GM04504 (cell line): Measurements from ENCODE around the gene BAG5.
"Not testable (repeated sequence)": the region's sequence is repeated elsewhere in the genome, so short reads cannot be mapped to it uniquely, and the experiment has no call there.

Experiments used
- DNase-seq: peaks from one replicate; pipeline ENCODE4 v3.0.0-alpha.2; 2012; ENCODE audit warnings: low read depth

The BAG5 gene

DNA sequence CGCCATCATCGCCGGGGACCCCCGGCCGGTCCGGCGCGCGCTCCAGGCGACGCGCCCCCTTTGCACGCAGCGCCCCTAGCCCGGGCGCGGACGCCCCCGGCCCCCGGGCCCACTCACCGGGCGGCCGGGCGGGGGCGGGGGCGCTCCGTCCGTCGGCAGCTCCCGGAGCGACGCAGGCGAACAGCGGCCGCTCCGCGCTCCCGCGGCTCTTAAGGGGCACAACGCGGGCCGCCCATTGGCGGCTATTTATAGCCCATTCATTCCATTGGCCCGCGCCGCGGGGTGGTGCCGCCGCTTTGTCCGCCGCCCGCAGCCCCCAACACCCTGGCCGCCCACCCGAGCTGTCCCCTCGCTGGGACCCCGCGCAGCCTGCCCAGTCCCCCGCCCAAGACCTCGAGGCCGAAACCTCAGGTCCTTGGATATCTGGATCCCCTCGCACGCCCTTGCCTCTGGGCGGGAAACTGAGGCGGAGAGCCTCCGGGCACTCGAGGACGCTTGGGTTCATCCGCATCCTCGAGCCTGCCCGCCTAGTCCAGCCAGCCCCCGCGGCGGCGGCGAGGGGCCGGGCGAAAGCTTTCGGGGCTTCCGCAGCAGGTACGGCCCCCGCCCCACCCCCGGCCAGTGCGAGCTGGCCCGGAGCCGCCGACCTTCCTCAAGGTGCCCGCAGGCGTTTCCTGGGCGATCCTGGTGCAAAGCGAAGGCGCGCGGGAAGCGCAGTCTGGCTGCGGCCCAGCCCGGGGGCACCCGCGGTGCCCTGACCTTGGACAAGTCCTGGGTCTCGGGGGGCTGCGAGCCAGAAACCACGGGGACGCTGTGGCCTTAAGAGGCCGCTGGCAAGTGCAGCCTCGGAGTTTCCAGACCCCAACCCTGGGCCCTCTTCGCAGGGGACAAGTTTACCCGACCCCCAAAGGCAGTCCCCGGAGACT lies 39.5 kb downstream of the BAG5 start, which contains the start of gene CKB:
Gene CKB (minus strand): TSS at position 182 of the 926 bp plus-strand sequence. CDS start 337 bp downstream, outside the sequence.
- DNase-seq, result no peak

DNA sequence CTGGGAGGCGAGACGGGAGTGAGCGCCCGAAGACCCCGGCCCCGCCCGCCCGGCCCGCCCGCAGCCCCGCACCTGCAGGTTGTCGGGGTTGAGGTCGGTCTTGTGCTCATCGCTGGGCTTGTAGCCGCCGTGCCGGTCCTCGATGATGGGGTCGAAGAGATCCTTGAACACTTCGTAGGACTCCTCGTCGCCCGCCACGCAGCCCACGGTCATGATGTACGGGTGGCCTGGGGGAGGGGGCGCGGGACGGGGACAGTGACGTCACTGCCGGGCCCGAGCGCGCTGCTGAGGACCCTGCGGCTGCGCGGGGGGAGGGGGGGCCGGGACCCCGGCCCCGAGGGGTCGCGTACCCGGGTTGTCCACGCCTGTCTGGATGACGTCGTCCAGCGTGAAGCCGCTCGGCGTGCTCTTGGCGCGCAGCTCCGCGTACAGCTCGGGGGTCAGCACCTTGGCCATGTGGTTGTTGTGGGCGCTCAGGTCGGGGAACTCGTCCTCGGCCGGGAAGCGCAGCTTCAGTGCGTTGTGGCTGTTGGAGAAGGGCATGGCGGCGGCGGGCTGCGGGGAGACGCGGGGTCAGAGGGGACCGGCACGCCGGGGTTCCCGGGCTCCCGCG lies 40.4 kb downstream of the BAG5 start:
- no peak for DNase-seq

DNA sequence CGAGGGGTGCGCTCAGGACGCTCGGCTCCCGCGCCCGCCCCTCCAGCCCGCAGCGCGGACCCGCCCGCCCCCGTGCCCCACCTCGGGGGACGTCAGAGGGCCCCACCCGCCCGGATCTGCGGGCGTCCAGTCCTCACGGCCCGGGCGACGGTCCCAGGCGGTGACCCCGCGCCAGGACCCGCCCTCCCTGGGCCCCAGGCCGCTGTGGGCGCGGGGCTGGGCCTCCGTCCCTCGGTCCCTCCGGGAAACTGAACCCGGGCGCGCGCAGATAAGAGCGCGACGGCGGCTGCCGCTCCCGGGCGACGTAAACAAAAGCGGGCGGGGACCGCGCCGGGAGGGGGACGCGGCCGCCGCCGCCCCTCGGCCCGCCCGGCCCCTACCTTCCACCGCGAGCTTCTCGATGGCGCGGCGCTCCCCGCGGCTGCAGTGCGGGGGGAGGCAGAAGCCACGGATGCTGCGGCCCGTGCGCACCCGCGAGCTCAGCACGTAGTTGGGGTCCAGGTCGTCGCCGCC lies 41.0 kb downstream of the BAG5 start:
- no peak for DNase-seq

DNA sequence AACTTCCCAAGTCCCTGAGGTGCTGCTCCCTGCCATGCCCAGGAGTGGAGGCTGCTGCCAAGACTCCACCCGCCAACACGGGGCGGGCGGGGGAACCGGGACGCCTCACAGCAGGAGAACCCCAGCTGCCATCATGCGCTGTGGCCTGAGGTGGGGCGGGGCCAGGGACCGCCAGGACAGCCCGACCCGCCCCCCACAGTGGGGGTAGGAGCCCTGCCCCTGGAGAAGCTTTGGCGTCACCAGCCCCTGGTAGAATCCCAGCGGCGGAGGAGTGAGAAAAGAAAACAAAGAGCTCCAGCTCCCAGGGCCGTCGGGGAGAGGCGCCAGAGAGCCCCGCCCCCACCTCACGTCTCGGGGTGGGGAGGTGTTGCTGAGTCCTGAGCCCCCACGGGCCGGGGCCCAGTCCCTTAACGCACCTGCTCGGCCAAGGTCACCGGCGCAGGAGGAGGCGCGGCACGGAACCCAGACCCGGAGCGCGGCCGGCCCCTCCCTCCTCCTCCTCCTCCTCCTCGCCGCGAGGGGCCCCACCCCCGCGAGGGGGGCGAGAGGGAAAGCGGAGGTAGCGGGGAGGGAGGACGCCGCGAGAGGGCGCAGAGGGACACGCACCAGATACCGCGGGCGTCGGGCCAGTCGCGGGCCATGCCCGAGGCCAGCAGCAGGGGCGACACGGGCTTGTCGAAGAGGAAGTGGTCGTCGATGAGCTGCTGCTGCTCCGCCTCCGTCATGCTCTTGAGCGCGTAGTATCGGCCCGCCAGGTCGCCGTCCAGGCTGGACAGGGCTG lies 41.6 kb downstream of the BAG5 start:
- no peak for DNase-seq

DNA sequence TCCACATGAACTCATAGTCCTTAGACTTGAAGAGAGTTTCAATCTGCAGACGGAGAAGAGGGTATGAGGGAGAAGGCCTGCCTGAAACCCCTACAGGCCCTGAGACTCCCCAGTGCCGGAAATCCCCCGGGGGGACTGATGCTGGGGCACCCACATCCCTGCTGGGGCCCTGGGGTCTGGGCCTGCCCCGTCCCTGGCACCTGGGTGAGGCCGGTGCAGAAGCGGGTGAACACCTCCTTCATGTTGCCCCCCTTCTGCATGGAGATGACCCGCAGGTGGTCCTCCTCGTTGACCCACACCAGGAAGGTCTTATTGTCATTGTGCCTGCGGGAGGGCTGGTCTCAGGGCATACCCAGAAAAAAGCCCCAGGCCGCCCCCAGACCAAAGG lies 42.2 kb downstream of the BAG5 start:
- no peak for DNase-seq

DNA sequence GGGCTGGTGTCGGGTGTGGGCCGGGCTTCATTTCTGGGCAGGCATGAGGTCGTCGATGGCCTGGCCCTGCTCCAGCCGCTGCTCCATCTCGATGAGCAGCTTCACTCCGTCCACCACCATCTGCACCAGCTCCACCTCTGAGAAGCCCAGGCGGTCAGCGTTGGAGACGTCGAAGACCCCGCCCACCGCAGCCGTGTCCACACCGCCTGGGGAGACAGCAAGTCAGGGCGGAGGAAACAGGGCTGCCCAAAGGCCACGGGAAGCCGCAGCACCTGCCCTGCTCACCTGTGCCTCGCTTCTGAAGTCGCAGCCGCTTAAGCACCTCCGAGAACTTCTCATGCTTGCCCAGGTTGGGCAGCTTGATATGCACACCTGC lies 42.6 kb downstream of the BAG5 start:
- no peak for DNase-seq

DNA sequence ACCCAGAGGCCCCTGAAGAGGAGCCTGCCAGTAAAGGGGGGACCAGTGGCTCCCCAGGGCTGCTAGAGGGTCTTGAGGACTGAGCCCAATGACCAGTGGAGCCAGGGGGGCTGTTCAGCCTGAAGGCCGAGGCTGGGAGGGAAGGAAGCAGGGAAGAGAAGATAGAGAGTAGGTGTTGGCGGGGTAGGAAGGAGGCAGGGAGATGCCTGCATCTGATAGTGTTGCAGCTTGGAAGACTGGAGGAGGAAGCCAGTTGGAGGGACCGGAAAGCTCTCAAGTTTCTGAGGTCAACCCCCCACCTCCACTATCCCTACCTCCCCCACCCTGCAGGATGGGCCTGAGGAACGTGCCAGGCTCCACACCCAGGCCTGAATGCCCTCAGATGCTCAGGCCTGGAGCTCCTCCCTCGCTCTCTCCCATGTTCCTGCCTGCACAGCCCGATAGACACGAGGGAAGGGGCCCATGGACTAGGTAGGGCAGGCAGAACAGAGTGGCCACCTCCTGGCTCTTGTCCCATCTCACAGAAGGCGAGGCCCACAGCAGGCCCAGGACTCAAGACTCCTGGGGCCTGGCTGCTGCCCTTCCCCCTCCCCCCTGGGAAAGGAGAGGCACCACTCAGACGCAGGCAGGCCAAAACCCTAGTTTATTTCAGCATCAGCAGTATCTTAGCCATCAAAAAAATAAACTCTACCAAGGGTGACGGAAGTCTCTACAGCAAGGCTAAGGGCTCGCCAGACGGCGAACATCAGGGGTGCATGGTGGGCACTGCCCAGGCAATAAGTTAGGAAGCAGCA lies 43.2 kb downstream of the BAG5 start:
- DNase-seq, result no peak

DNA sequence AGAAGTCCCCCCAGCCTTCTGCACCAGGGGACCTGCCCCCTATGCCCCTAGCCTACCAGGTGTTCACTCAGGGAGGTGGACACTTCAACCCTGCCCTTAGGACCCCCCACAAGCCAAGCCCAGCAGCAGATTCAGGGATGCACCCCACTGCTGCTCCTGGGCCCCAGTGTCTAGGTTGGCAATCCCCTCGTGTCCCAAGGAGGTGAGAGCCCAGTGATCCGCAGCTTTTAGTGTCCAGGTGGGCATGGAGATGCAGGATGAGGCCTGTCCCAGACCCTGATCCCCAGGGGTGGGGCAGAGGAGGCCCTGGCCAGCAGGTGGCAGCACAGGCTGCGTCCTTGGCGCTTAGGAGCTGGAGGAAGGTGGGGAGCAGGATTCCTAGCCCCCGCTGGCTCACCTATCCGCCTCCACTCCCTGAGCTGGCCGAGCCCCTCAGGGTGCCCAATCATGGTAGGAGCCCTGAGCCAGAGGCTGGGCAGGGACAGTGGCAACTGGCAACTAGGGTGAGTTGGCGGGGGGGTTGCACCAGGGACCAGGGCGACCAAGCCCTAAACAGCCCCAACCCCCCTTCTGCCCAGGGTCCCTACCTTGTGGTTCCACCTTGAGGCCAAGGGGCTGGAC lies 43.9 kb downstream of the BAG5 start:
- DNase-seq, result no peak

DNA sequence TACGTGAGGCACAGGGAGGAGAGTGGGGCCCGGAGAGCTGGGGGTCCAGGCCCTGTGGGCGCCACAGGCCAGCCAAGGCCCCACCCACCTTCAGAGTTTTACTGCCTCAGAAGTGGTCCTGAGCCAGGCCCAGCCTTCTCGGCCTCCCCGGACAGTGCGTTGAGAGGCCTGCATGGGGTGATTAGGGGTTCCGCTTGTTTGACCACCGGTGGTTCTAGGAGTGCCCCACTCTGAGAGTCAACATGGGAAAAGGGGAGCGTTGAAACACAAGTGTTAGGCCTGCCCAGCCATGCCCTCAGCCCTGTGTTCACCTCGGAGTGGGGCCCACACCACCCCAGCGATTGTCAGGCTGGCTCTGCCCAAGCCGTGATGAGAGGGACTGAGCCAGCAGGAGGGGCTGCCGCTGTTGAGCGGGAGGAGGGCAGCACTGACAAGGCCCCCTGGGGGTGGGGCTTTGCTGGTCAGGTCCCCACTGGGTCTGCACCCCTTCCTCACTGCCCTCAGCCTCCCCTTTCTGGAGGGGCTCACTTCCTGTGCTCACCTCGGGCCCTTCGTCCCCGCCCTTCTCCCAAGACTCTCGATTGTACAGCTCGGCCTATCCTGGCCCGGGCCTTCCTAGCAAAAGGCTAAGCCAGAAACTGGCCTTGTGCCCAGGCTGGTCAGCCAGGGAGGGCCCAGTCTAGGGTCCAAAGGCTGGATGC lies 44.6 kb downstream of the BAG5 start:
- DNase-seq, result no peak

DNA sequence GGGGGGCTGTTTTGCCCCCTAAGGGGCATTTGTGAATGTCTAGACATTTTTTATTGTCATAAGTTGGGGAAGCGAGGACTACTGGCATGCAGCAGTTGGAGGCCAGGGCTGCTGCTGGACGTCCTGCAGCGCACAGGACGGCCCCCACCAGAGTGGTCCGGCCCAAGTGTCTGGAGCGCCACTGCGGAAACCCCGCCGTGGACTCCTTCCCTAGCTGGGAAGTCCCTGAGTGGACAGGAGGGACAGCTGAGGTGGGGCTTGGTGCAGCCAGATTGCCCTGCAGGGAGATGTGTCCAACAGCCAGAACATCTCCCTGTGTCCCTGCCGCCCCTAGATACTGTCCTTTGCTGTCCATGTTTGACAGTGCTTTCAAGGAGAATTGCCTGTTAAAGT lies 45.3 kb downstream of the BAG5 start:
- no peak for DNase-seq

DNA sequence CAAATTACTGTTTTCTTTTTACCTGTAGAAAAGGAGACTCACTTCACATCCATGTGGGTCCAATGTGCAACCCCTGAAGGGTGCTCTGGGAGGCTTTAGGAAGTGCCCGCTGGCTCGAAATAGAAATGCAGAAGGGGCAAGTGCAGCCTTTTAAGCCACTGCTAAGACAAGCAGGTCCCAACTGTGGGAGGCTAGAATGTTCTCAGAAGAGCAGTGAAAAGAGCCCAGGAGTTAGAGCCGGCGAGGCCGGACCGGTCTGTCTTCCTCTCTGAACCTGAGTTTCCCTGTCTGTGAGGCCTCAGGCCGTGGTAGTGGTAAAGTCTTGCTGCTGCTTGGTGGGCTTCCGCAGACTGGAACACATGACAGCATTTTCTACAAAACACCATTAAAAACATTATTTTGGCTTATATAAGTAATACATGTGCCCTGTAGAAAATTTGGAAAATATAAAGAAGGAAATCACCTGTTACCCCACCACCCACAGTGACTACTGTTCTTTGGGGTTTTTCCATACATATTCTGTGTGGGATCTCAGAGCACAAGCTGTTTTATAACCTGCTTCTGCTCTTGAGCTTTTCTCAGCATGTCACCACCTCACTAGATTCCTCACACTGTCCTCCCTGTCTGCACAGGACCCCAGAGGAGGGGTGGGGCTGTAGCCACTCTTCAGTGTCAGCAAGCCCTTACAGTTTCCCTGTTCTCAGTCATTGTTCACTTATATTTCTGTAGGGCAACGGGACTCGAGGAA lies 45.9 kb downstream of the BAG5 start:
- DNase-seq, result no peak

DNA sequence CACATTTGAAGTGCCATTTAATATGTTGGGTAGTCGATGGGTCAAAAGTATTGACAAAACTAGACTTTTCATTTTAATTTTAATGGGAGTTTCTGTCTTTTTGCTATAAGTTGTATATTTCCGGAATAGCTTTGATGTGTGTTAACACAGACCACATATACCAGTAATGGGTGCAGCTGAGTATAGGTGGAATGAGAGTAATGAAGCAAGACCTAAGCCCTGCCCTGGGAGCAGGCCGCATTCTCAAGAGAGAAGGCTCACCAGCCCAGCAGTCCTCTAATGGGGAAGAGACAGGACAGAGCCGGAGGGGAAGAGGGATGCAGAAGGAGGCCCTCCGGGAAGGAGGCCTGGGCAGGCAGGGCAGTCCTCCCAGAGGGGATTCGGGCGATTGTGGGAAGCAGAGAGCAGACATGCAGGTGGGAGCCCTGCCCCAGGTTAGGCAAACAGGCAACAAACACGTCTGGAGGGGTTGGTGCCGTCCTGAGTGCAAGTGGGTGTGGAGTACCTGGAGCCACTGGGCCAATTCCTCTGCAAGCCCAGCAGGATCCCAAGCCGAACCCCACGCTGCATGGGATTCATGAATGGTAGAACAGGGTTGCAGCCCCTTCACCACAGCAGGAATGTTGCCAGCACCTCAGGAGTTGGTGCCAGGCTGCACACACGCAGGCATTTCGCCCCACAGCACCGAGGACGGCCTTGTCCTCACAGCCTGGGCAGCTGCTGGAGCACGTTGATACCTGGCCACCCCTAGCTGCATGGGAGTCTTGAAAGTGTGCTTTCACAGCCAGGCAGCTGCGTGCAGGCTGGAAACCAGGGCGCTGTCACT lies 47.6 kb downstream of the BAG5 start:
- DNase-seq, result no peak

DNA sequence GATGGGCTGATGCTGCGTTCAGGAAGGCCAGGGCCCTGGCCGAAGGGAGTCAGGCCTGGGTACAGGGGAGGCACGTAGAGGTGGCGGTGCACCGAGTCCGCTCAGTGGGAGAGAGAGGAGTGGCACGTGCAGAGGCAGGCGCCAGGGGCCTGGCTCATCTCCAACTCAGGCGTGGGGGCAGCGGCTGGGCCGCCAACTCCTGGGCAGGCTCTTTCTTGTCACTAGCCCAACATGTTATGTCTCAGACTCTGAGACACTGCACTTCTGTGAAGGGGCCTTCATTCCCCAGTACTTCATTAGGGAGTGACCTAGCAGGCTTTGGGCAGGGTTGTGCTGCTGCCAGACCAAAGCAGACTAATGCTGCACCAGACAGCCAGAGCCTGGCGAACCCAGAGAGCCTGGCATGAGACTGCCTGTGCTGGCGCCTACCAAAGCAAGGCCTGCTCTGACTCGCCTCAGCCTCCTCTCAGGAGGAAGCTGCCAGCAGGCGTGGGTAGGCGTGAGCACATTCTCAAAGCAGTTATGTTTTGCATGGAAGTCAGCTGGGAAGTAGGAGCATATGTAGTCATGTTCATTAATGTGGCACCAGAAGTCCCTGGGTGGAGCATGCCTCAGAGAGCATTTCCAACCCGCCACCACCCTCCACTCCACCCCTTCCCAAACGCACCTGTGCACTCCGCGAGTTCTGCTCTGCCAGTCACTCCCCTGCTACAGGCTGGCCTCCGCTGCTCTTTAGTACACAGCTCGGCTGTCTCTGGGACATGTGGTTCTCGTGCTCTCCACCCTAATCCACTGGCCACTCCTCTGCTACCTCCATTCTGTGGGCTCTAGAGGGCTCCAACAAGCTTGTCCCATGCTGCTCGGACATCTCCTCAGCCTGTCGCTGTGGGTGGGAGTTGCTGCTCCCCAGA lies 49.5 kb downstream of the BAG5 start:
- DNase-seq, result peak; percentile 66

DNA sequence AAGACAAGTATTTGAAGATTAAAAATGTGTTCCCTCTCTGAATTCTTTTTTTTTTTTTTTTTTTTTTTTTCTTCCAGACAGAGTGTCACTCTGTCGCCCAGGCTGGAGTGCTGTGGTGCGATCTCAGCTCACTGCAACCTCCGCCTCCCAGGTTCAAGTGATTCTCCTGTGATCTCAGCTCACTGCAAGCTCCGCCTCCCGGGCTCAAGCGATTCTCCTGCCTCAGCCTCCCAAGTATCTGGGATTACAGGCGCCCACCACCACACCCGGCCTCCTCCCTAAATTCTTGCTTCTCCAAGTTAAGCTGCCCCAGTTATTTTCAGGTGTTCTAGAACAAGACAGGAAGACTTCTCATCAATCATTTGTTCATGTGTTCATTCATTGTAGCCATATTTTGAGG lies 50.3 kb downstream of the BAG5 start:
- not testable (repeated sequence) for DNase-seq

DNA sequence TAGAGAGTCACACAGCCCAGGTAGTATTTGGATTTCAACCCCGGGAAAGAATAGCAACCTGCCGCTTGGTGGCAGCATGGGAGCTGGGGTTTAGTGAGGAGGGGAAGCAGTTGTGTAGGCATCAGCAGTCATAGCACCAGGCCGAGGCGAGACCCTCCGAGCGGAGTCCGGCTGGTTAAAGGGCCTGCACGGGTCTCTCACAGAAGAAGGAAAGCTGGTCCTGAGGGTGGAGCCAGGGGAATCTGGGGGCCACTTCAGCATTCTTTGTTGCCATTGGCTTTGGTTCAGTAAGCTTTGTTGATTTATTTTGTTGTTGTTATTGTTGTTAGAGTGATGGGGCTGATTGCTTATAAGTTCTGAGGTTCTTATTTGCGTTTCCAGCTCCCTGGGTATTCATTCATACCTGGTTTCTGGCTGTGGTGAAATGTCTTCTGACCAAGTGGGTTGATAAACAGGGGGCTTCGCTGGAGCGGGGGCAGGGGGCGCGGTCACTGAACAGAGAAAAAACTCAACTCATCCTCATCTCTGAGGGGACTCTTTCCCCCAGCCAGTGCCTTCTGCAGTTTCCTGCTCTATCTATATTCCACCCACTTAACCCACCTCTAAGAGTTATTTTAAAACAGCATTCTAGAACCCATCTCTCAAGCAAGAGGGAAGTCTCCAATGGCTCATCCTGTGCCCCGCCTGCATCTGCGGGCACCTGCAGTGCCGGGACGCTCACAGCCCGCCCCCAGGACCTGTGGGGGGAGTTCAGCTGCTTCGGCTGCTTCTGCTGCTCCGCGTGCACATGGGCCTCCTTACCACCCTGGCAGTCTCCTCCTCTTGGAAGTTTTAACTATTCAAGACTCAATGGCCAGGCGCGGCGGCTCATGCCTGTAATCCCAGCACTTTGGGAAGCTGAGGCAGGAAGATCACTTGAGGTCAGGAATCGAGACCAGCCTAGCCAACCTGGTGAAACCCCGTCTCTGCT lies 51.4 kb downstream of the BAG5 start:
- no peak for DNase-seq

DNA sequence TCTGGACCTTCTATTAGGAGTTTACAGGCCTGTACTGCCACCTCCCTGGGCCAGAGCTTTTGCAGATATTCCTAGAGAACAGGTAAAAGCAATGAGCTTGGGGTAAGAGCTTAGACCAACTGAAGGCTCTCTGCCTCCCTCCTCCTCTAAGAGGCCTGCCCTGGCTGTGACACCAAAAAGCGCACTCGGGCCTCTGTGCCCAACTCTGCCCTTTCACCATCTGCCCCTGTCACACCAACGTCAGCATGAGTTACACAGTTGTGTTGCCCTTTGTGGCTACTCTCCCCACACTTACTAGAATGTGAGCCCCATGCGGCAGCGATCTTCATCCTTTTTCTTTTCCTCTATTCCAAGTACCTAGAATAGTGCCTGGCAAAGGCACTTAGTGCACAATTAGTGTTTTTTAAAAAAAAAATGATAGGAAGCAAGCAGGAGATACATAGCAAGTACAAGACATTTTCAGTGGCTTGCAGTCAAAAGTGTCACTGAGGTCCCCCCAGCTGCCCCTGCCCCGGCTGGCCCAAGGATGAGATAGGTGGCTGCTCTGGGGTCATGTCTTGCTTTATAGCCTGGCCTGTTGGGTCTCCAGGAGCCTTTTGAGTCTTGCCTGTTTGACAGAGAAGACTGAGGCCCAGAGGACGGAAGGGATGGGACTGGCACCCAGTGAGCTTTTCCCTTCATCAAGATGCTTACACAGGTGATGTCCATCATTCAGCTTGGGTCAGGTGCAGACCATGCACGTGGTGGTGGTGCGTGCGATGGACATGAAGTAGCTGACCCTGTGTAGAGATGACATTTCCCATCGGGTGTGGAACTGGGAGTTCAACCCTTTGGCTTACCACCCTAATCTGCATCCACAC lies 52.4 kb downstream of the BAG5 start:
- DNase-seq, result no peak
